Kidney epithelial cell (primary cell): ENCODE measurements around the gene BRD9. TPM values are rescaled to one million over a fixed set of nuclear protein-coding genes. Genes with fewer than 3 reads are reported as not detected.
"Not testable (repeated sequence)": the region's sequence is repeated elsewhere in the genome, so short reads cannot be mapped to it uniquely, and the experiment has no call there.

Source experiments
- DNase-seq: peaks from one replicate; pipeline ENCODE4 v3.0.0-alpha.2; 2010; ENCODE audit warnings: low read depth
- H3K27me3 ChIP-seq: 2 replicates; pipeline ENCODE4 v1.6.0; 2011; ENCODE audit warnings: low read length; ENCODE audit not compliant: control insufficient read depth, insufficient read depth
- H3K36me3 ChIP-seq: 2 replicates; pipeline ENCODE4 v1.5.1; 2011; ENCODE audit warnings: low read length; ENCODE audit not compliant: control insufficient read depth, insufficient read depth
- H3K4me3 ChIP-seq: 2 replicates; pipeline ENCODE4 v1.5.1; 2011; ENCODE audit warnings: low read depth, mild to moderate bottlenecking, control low read depth, low read length
- total RNA-seq: library from RNA; depleted of rRNA; stranded (reverse); fragments of >200 nt; gene quantifications from 2 replicates; pipeline ENCODE4 v1.2.3, GENCODE V29; 2015
- TF ChIP-seq, protein P1 (sequence below): IDR thresholded peaks from 2 replicates; pipeline ENCODE4 v1.5.1; 2011; ENCODE audit warnings: mild to moderate bottlenecking, moderate library complexity, low read length, control low read depth, inconsistent platforms; ENCODE audit not compliant: insufficient read depth, poor library complexity, severe bottlenecking

BRD9 gene
- total RNA-seq, 1 donor from 2014 or later, result 47.3 TPM

DNA sequence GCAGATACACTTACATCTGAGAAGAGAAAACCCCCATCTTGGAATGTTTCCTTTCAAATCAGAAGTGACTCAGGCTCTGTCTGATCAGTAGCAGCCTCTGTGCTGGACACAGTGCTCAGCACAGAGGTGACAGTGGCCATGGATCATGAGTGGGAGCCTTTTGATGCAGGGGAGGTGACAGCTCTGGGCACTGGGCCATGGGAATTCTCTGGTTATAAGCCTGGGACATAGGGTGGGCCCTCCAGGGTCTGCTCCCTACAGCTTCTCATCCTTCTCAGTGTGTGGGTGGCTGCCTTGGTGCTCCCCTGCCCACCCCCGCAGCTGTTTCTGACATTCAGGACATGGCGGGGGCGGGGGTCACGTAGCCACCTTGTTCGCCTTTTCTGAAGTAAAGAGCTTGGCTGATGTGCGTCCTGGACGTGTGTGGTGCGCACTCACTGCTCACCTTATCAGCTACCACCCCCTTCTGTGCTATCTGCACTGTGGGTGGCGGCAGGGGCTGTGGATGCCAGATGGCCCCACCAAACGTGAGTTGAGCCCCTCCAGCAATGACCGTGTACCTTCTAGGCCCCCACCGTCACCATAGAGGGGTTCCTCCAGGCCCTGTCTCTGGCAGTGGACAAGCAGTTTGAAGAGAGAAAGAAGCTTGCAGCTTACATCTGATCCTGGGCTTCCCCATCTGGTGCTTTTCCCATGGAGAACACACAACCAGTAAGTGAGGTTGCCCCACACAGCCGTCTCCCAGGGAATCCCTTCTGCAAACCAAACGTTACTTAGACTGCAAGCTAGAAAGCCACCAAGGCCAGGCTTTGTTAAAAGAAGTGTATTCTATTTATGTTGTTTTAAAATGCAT lies 24.1 kb upstream of the BRD9 start:
- H3K36me3 ChIP-seq, result peaks cover 4% of the 10 kb centered on the region
- no peak for DNase-seq

DNA sequence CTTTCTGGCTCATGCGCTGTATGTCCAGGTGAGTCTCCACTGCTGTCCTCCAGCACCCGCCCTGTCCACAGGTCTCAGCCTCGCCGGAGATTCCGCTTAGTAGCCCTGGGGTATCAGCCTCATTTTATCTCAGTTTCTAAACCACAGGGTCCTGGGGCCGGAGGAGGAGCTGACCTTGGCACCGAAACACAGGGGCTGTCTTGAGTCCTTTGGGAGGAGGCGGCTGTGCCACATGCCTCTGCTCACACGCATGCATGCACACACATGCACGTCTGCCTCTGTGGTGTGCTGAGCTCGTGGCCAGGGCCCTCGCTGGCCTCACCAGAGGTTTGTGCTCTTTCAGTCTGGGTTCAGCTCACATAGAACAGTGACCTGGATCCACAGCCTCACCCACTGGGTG lies 23.3 kb upstream of the BRD9 start:
- no peaks in the 10 kb centered on the region for H3K27me3 ChIP-seq
- TF ChIP-seq, protein P1, sequence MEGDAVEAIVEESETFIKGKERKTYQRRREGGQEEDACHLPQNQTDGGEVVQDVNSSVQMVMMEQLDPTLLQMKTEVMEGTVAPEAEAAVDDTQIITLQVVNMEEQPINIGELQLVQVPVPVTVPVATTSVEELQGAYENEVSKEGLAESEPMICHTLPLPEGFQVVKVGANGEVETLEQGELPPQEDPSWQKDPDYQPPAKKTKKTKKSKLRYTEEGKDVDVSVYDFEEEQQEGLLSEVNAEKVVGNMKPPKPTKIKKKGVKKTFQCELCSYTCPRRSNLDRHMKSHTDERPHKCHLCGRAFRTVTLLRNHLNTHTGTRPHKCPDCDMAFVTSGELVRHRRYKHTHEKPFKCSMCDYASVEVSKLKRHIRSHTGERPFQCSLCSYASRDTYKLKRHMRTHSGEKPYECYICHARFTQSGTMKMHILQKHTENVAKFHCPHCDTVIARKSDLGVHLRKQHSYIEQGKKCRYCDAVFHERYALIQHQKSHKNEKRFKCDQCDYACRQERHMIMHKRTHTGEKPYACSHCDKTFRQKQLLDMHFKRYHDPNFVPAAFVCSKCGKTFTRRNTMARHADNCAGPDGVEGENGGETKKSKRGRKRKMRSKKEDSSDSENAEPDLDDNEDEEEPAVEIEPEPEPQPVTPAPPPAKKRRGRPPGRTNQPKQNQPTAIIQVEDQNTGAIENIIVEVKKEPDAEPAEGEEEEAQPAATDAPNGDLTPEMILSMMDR, result no peak
- H3K4me3 ChIP-seq, result no peak overlapping the region
- H3K36me3 ChIP-seq, result peaks cover 4% of the 10 kb centered on the region
- DNase-seq, result no peak

More for the DNA sequence above, 24.1 kb upstream of the BRD9 start:
- Histone ChIP-seq H3K27me3 (no peaks in the 10 kb centered on the region), H3K4me3 (no peak overlapping the region)
- TF ChIP-seq, protein P1, result no peak

DNA sequence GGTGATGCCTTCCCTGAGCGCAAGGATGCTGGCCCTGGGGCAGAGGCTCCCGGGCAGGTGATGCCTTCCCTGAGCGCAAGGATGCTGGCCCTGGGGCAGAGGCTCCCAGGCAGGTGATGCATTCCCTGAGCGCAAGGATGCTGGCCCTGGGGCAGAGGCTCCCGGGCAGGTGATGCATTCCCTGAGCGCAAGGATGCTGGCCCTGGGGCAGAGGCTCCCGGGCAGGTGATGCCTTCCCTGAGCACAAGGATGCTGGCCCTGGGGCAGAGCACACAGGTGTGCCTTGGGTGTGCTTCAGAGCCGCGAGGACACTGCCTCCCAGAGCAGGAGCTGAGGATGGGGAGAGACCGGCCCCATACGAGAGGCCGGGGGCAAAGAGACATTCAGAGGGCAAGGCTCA lies 22.7 kb upstream of the BRD9 start:
- not testable (repeated sequence) for H3K4me3 ChIP-seq, DNase-seq, H3K36me3 ChIP-seq, H3K27me3 ChIP-seq

DNA sequence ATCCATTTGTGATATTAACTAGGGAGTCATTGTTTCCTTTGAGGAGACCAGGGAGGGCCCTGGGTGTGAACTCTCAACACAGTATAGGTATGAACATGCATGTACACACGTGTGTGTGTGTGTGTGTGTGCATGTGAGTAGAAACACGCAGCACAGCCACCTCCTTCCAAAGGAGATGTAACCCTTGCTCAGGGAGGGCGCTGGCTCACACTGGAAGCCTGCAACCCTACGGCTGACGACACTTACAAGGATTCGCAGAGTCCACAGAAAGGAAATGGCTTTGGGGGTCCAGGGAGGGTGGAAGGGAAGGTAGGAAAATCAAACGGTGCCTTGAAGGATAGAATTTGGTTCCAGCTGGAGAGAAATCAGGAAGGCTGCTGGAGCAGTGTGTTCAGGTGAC lies 22.0 kb upstream of the BRD9 start:
- DNase-seq, result no peak
- H3K36me3 ChIP-seq, result peaks cover 4% of the 10 kb centered on the region
- no peaks in the 10 kb centered on the region for H3K27me3 ChIP-seq
- no peak overlapping the region for H3K4me3 ChIP-seq
- TF ChIP-seq, protein P1, result no peak

DNA sequence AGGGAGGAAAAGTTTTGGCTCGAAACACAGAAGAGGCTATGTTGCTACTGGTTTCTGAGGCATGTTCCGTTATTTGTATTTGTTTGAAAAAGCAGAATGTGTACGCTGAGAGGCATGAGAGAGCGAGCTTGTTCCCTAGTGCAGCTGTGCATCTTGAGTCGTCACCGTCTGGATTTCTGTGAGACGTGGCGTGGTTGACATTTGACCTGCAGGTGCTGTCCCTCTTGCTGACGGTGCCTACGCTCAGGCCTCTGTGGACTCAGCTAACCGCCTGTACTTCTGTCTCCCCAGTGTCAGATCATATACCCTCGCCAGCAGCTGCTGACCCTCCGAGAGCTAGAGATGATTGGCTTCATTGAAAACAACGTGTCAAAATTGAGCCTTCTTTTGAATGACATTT lies 21.6 kb upstream of the BRD9 start:
- Histone ChIP-seq H3K4me3 (no peak overlapping the region), H3K36me3 (peaks cover 4% of the 10 kb centered on the region), H3K27me3 (no peaks in the 10 kb centered on the region)
- DNase-seq, result no peak
- TF ChIP-seq, protein P1, result no peak

DNA sequence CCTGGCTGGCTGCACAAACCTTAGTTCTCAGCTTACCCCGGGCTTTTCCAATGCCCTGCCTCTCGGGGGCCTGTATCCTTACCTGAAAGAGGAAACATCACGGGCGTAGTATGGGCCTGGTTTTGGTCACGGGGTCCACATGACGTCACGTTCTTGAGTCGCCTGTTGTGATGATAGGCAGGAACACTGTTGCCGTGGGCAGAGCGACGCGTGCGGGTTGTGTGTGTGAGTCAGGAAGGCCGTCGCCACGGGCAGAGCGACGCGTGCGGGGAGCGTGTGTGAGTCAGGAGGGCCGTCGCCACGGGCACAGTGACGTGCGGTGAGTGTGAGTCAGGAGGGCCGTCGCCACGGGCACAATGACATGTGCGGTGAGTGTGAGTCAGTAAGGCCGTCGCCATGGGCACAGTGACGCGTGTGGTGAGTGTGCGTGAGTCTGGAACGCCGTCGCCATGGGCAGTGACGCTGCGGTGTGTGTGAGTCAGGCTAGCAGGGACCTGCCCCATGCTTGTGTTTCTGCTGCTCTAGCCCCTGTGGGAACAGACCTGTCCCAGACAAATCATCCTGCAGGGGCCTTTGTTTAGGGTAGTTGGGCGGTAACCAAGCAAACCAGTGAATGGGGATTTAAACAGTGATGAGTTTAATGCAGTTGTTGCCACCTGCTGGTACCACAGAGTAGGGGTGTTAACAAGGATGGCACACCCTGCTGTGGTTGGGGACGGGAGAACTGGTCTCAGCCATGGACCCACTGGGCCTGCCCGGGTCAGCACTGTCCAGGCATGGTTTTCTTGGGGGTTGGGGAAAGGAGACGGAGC lies 19.9 kb upstream of the BRD9 start:
- Histone ChIP-seq H3K4me3 (no peak overlapping the region), H3K27me3 (no peaks in the 10 kb centered on the region), H3K36me3 (peaks cover 4% of the 10 kb centered on the region)
- TF ChIP-seq, protein P1, result peak; percentile 27
- peak; percentile 82 for DNase-seq
